Measurements from ENCODE around the gene BPI.
"Not testable (repeated sequence)": the region's sequence is repeated elsewhere in the genome, so short reads cannot be mapped to it uniquely, and the experiment has no call there.

Gene BPI

DNA sequence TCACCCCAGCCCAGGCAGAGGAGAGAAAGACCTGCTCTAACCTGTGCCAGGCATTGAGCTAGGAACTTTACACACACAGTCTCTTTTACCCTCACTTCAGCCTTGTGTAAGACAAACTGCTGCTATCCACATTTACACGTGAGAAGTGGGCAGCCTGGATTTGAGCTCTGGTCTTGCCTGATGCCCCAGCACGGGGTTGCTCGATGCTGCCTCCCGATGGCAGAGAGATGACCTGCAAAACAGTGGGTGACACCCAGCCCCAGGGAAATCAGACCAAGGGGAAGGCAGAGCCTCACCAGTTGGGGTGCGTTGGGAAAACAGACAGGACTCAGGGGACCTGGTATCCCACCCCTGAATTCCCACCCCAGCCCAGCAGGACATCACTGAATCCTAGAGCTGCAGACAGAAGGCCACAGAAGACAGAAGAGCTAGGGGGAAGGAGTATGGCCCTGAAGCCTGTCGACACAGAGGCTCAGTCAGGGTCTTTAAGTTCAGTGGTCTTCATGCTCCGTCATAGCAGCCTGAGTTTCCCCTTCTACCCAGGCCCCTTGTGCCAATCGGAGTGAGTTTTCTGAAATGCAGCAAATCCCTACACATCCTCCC is 990 bp downstream of the BPI start:
- DNase-seq (ENCODE audit: low read depth), result no peak

DNA sequence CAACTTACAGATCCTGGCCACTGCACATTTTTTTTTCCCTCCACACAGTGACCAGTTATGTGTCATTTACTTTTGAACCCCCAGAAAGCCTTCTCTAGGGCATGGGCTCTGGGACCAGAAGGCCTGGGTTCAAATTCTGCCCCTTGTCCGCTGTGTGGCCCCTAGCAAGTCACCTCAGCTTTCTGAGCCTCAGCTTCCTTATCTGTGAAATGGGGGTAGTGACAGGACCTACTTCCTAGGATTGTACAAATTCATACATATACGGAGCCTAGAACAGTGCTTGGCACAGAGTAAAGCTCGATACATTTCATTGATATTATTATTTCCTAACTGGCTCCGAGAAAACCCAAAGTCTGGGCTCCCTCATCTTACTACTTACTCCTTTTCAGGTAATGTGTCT is 1.6 kb downstream of the BPI start:
- DNase-seq (ENCODE audit: low read depth), result no peak

DNA sequence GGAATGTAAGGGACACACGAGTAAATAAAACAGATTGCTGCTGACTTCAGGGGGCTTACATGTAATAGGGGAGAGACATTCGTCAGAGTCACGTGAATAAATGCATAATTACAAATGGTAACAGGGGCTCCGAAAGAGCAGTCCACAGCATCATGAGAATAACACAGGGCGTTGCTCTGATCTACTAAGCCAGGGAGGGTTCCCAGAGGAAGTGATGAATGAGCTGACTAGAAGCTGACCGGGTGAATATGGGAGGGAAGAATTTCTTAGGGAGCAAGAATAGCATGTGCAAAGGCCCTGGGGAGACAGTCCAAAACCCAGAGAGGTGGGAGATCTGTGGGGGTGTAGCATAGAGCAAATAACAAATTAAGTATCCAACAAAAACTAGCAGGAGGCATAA is 2.4 kb downstream of the BPI start:
- no peak for DNase-seq (ENCODE audit: low read depth)

DNA sequence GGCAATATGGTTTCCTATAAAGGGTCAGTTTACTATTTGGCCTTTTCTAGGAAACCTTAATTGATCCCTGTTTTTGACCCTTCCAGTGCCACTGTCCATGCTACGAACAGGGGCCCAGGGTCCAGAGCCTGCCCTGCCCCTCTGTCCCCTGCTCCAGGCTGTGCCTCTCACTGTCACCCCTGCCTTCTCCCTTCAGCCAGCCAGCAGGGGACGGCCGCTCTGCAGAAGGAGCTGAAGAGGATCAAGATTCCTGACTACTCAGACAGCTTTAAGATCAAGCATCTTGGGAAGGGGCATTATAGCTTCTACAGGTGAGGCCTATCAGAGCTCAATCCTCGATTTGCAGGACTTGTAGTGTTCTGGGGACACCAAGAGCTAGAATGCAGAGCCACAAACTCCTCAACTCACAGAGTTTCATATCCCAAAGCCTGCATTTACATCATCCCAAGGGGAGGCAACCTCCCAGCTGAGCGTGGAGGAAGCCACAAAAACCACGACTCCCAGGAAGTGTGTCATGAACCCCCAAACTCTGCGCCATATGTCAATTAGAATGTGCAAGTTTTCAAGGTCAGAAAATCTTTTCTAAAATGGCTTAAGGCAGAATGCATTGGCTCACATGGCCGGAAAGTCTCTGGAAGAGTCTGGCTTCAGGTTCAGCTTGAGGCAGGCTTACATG is 3.6 kb downstream of the BPI start:
- no peak for DNase-seq (ENCODE audit: low read depth)

DNA sequence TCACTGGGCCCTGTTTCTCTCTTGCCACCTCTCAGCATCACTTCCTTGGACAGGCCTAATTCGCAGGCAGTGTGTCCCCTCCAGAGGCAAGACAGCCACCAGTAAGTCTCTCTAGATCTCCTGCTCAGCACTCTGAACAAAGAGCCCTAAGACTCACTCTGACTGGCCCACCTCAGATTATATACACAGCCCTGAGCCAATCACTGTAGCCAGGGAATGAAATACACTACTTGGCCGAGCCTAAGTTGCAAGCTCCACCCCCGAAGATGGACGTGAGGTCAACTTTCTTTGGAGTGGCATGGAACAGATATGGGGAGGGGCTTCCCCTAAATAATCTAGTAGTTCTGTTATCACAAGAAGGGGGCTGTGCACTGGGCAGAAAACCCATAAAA is 4.1 kb downstream of the BPI start:
- no peak for DNase-seq (ENCODE audit: low read depth)

DNA sequence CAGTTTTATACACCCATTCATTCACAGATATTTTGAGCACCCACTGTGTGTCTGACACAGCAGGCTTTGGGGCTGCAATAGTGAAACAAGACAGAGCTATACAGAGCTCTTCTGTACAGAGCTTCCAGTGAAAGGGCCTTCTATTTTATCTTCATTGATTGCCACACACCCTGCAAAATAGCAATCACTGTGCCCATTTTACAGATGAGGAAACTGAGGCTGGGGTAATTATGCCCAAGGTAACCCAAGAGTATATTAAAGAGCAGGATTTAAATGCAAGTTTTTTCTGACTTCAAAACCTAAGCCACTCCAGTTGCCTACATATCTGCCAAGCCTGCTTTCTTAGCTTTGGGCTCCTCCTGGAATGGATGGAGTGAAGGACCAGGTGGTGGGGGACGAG is 4.5 kb downstream of the BPI start:
- DNase-seq (ENCODE audit: low read depth), result no peak

DNA sequence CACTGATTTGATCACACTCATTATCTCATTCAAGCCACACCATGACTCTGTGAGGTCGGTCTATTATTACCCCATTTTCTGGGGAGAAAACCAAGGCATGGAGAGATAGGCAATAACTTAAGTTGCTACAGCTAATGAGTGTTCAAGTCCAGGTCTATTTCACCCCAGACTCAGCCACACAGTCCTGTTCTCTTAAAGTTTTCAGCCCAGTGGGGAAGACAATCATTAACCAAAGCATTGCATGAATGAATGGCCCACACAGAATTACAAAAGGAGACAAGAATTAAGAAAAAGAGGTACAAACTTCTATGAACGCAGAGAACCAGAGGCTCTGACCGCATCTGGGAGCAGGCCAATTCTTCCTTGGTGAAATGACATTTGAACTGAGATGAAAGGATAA is 7.1 kb downstream of the BPI start:
- no peak for DNase-seq (ENCODE audit: low read depth)

DNA sequence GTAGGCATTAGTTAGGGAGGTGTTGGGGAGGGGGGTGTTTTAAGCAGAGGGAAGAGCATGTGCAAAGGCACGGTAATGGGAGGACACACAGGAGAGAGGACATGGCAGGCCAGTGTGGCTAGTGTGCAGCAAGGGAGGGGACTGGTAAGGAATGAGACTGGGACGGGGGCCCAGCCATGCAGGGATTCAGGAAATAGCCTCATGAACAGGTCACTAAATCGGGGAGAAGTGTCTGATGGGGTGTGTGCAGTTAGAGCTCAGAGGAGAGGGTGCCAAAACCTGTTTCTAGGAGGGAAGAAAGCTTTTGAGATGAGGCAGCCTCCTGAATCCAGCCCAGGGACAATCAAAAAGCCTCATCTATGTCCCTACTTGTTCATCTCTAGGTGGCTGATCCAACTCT is 7.5 kb downstream of the BPI start:
- DNase-seq (ENCODE audit: low read depth), result no peak

DNA sequence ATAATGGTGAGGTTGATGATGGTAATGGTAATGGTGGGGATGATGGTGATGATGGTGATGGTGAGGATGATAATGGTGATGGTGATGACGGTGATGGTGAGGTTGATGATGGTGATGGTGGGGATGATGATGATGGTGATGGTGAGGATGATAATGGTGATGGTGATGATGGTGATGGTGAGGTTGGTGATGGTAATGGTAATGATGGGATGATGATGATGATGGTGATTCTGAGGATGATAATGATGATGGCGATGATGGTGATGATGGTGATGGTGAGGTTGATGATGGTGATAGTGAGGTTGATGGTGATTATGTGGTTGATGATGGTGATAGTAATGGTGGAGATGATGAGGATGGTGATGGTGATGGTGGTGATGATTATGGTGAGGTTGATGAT is 9.7 kb downstream of the BPI start:
- DNase-seq (ENCODE audit: low read depth), result no peak

DNA sequence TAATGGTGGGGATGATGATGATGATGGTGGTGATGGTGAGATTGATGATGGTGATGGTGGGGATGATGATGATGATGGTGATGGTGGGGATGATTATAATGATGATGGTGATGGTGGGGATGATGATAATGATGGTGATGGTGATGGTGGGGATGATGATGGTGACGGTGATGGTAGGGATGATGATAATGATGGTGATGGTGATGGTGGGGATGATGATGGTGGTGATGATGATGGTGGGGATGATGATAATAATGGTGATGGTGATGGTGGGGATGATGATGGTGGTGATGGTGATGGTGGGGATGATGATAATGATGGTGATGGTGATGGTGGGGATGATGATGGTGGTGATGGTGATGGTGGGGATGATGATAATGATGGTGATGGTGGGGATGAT is 10.4 kb downstream of the BPI start:
- not testable (repeated sequence) for DNase-seq (ENCODE audit: low read depth)

DNA sequence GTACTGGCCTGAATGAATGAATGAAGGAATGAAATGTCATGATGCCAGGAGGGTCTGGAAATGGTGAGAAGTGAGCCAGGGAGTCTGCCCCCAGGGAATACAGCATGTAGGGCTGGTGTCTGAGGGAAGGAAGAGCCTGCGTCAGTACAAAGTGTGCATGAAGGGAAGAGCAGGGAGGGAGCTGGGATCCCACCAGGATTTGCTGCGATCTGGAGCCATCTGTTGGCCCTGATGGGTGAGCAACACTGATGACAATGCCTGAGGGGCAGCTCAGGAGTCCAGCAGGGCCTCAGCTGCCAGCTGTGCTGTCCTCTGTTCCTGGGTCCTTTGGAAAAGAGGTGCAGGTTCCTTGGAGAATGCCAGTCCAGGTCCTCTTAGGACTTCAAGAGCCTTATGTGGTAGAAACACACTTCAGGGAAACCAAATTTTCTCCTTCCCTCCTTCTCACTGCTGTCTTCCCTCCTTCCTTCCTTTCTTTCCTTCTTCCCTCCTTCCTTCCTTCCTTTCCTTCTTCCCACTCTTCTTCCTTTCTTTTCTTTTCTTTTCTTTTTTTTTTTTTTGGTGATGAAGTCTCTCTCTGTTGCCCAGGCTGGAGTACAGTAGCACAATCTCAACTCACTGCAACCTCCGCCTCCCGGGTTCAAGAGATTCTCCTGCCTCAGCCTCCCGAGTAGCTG is 11.5 kb downstream of the BPI start:
- no peak for DNase-seq (ENCODE audit: low read depth)

DNA sequence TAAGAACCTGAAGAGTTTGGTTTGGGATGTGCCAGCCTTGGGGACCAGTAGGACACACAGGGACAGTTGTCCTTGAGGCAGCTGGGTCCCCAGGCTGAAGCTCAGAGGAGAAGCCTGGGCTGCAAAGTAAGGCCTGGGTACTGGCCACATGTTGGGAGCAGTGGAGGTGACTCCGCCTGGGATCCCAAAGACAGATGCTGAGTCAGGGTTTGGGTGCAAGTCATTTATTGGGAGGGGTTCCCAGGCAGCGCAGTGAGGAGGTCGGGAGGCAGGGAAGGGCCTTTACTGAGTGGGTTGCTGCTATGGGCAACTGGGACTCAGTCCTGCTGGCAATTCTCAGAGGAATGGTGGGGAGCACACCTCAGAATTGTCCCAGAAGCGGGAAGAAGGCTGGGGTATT is 12.4 kb downstream of the BPI start:
- DNase-seq (ENCODE audit: low read depth), result no peak

DNA sequence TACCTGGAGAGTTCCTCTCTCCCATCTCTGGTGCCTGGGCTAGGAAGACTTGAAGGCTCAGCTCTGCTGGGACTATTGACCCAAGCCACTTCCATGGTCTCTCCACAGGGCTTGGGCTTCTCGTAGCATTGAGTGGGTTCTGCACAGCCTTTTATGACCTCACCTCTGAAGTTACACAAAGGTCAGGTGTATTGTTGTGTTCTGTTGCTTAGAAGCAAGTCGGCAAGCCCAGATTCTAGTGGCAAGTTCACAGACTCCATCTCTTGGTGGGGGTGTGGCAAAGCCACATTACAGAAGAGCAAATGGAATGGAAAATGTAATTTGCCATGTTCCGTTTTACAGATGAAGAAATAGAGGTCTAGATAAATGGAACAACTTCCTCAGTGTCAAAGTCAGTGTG is 13.5 kb downstream of the BPI start:
- no peak for DNase-seq (ENCODE audit: low read depth)

DNA sequence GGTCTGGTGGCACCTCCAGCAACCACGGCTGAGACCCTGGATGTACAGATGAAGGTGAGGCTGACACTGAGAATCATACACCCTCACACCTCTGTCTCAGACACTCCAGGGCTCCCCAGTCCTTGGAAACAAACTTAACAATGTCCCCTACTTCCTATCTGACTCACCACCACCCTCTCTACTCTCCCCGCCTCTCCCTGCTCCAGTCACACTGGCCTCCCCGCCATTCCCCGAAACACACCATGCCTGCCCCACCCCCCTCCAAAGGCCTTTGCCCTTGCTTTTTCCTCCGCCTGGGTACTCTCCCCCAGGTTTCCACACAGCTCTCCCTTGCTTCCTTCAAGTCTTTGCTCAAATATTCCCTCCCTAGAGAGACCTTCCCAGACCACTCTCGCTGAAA is 16.3 kb downstream of the BPI start:
- no peak for DNase-seq (ENCODE audit: low read depth)

DNA sequence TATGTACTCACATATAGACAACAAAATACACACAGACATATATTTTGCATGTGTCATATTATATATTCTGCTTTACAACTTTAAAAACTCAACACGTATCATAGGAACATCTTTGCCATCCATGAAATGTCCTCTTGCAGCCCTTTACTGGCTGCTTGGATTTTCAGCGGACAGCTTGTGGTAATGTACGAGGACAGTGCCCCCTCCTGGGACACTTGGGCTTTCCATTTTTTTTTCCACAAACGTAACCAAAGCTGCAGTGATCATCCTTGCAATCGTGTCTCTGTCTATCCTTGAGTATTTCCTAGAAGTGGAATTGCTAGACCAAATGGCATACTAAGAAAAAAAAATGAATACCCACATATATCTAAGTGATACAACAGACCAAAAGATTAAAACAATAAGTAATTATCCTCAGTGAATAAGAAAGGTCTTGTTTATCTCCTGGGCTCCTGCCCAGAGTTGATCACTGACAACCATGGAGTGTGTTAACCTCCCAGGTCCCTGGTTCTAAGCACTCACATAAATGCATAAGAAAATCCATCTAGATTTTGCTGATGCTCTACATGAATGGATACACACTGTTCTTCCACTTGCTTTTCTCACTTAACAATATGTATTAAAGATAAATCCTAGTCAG is 18.1 kb downstream of the BPI start:
- DNase-seq (ENCODE audit: low read depth), result no peak

DNA sequence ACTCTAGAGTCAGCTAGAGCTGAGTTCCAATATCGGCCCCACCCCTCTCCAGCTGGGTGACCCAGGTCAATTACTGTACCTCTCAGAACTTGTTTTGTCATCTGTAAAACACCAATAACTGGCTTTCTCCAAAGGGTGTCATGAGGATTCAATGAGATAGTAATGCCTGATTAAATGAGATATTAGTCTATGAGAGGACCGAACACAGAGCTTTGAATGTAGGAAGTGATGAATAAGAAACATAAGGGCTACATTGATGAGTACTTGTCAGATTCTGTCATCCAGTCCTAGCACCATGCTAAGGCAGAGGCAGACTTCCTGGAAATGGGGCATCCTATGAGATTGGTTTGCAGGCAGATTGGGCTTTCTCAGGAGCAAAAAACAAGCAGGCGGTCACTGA is 20.2 kb downstream of the BPI start:
- DNase-seq (ENCODE audit: low read depth), result no peak

DNA sequence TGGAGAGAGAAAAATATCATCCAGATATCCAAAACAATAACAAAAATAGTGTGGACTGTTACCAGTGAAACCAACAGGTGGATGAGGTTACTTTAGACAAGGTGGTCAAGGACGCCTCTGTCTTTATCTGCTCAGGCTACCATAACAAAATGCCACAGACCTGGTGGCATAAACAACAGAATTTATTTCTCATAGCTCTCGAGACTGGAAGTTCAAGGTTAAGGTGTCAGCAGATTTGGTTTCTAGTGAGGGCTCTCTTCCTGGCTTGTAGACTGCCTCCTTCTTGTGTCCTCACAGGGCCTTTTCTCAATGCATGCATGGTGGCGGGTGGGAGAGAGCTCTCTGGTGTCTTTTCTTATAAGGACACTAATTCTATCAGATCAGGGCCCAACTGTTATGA is 21.2 kb downstream of the BPI start:
- no peak for DNase-seq (ENCODE audit: low read depth)

DNA sequence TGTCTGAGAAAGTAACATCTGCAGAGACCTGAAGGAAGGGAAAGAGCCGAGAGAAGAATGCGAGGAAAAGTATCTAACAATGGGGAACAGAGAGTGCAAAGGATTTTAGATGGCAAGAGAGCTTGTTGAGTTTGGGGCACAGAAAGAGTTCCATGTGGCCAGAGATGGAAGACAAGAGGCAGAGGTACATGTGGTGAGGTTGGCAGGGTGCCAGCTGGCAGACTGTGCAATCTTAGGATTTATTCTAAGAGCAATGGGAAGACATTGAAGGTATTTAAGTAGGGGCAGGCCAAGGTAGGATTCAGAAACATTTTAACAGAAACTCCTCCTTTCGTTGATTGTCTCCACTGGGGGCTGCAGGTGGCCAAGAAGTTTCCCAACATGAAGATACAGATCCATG is 21.9 kb downstream of the BPI start:
- no peak for DNase-seq (ENCODE audit: low read depth)

DNA sequence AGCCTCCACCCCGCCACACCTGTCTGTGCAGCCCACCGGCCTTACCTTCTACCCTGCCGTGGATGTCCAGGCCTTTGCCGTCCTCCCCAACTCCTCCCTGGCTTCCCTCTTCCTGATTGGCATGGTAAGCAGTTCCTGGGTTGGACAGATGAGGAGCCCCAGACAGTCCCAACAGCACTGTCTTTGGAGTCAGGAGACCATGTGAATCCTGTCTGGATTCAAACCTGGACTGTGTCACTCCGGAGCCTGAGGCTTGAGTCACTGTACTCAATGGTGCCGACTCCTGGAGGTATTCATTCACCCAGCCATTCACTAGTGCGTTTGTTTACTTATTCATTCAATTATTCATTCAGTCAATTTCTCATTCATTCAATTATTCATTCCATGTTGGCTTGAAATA is 22.4 kb downstream of the BPI start:
- DNase-seq (ENCODE audit: low read depth), result no peak

DNA sequence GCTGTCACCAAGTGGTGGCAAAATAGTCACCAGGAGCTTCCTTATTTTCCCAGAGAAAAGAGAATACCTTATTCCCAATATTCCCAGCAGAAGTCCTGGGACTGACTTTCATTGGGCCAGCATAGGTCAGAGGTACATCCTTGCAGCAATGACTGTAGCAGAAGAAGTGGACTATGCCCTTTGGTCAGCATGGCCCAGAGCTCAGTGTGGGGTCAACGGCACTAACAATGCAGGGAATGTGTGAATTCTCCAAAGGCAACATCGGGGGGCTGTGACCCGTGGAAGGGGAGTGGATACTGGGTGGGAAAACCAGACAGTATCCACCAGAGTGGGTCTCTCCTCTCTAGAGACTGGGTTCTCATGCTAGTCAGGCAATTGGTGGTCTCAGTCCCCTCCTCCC is 26.7 kb downstream of the BPI start:
- DNase-seq (ENCODE audit: low read depth), result no peak

DNA sequence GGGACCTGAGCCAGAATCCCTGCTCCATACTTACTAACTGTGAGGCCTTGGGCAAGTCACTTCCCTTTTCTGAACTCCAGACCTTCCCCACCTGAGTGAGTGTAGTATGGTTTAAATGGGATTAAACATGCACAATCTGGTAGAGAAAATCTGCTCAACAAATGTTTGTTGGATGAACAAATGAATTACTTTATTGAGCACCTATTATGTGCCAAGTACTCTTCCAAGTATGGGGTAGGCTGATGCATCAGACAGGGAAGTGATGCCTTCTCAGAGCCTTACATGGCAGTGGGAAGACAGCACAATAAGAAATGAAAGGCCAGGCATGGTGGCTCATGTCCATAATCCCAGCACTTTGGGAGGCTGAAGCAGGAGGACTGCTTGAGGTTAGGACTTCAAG is 27.3 kb downstream of the BPI start:
- no peak for DNase-seq (ENCODE audit: low read depth)

DNA sequence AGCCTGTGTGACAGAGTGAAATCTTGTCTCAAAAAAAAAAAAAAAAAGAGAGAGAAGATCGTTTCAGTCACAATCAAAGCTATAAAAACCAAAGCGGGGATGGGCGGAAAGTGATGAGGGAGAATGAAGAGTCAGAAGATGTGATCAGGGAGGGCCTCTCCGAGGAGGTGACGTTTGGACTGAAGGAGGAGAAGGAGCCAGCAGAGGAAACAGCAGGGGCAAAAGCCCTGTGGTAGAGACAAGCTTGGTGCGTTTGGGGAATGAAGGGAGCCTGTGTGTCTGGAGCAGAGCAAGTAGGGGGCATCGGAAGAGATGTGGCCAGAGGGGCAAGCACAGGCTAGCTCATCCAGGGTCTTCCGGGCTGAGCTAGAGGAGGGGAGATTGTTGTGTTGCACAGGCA is 27.9 kb downstream of the BPI start:
- DNase-seq (ENCODE audit: low read depth), result no peak

DNA sequence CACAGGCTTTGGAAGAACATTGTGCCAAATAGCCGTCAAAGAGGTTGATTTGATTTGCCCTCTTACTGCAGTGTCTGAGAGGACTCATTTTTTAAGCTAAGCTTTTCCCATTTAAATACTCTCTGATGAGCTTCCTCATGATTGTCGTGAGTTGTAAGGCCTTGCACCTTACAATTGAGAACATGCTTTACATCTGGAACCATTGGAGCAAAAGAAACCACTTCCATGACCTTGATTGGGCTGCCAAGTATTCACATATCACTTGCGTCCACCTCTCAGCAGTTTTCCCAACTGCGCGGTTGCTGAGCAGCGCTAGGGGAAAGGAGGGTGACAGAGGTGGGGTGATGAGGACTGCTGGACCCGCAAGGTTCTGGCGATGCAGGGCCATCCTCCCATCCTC is 30.1 kb downstream of the BPI start:
- no peak for DNase-seq (ENCODE audit: low read depth)
